Stimulated activated effector memory CD8-positive, alpha-beta T cell treated with anti-CD3 and anti-CD28 coated beads, Interleukin-12 subunit alpha, Interleukin-12 subunit beta, amount 100 ng/mL, for 72 hours (primary cell): ENCODE results near the gene PUS7L.
A peak's percentile ranks its signal among the peaks of the same experiment; 100 is the strongest.

Experiments used
- ATAC-seq: fragments of 150-1000 bp; cut with Tn5 transposase; 2 replicates; pipeline ENCODE4 v1.10.0; 2021
- DNase-seq, 2 donors: peaks; one replicate each; pipeline ENCODE4 v3.0.0; 2021 to 2022; ENCODE audit warnings: low spot score in 2 of 2
- H3K27ac Mint-ChIP-seq: one replicate; pipeline ENCODE4 v1.8.0; 2022; ENCODE audit warnings: mild to moderate bottlenecking, mixed read lengths
- H3K36me3 Mint-ChIP-seq: one replicate; pipeline ENCODE4 v1.8.0; 2022; ENCODE audit warnings: mild to moderate bottlenecking, mixed read lengths
- H3K4me1 Mint-ChIP-seq: one replicate; pipeline ENCODE4 v1.8.0; 2022; ENCODE audit warnings: mixed read lengths
- H3K4me3 Mint-ChIP-seq: one replicate; pipeline ENCODE4 v1.8.0; 2022; ENCODE audit warnings: mild to moderate bottlenecking, mixed read lengths
- H3K9me3 Mint-ChIP-seq: one replicate; pipeline ENCODE4 v1.8.0; 2022; ENCODE audit warnings: mixed read lengths

The PUS7L gene

GRCh38 chr12:43758728-43759563, at the start of gene PUS7L, which contains the start of gene IRAK4:
Gene PUS7L, minus strand, starts transcription at chr12:43758790. Its CDS starts 3,545 bp downstream, at chr12:43755245.
Gene IRAK4, plus strand, starts transcription at chr12:43758951. Its CDS starts 9,161 bp downstream, at chr12:43768112.
- DNase-seq (peak; percentile 77 to 94), ATAC-seq (peak; percentile 97)
- Mint-ChIP-seq H3K4me1 (peaks cover 46% of the 10 kb centered on the region), H3K9me3 (no peaks in the 10 kb centered on the region), H3K36me3 (peaks cover 31% of the 10 kb centered on the region), H3K27ac (peak within 1 kb of the TSS; percentile 98), H3K4me3 (peak within 1 kb of the TSS; percentile 96)

GRCh38 chr12:43807386-43807785, 48.8 kb upstream of the PUS7L start:
- Mint-ChIP-seq H3K27ac (peak overlapping the region; percentile 99), H3K9me3 (no peaks in the 10 kb centered on the region), H3K4me3 (peak overlapping the region; percentile 94), H3K4me1 (peaks cover 6% of the 10 kb centered on the region), H3K36me3 (peaks cover 43% of the 10 kb centered on the region)
- DNase-seq, result no peak
- ATAC-seq, result no peak

GRCh38 chr12:43806737-43807072, 48.1 kb upstream of the PUS7L start:
- Mint-ChIP-seq H3K27ac (peak overlapping the region; percentile 99), H3K4me1 (peaks cover 6% of the 10 kb centered on the region), H3K36me3 (peaks cover 50% of the 10 kb centered on the region), H3K9me3 (no peaks in the 10 kb centered on the region), H3K4me3 (peak overlapping the region; percentile 94)
- DNase-seq (no peak), ATAC-seq (no peak)

GRCh38 chr12:43805860-43806736, 47.5 kb upstream of the PUS7L start, which contains the start of gene TWF1:
Gene TWF1, minus strand, starts transcription at chr12:43806317. Its CDS starts 72 bp downstream, at chr12:43806245.
- H3K27ac Mint-ChIP-seq, result peak within 1 kb of the TSS; percentile 99
- peak; percentile 99 for ATAC-seq
- H3K9me3 Mint-ChIP-seq, result no peaks in the 10 kb centered on the region
- peak; percentile 86 to 93 for DNase-seq
- peak within 1 kb of the TSS; percentile 94 for H3K4me3 Mint-ChIP-seq
- H3K36me3 Mint-ChIP-seq, result peaks cover 56% of the 10 kb centered on the region
- H3K4me1 Mint-ChIP-seq, result peaks cover 6% of the 10 kb centered on the region

GRCh38 chr12:43805149-43805859, 46.7 kb upstream of the PUS7L start:
- DNase-seq (no peak), ATAC-seq (no peak)
- H3K36me3 Mint-ChIP-seq, result peaks cover 64% of the 10 kb centered on the region
- H3K4me3 Mint-ChIP-seq, result peak overlapping the region; percentile 94
- peaks cover 6% of the 10 kb centered on the region for H3K4me1 Mint-ChIP-seq
- no peaks in the 10 kb centered on the region for H3K9me3 Mint-ChIP-seq
- peak overlapping the region; percentile 99 for H3K27ac Mint-ChIP-seq

- Mint-ChIP-seq H3K4me3 (no peak overlapping the region), H3K27ac (no peak overlapping the region), H3K9me3 (no peaks in the 10 kb centered on the region)
These were observed 39.1 kb upstream of the PUS7L start for GRCh38 chr12:43797561-43798217.

GRCh38 chr12:43795716-43796280, 37.2 kb upstream of the PUS7L start:
- Mint-ChIP-seq H3K27ac (no peak overlapping the region), H3K4me3 (no peak overlapping the region), H3K4me1 (no peaks in the 10 kb centered on the region), H3K36me3 (peaks cover 70% of the 10 kb centered on the region), H3K9me3 (no peaks in the 10 kb centered on the region)
- ATAC-seq (no peak), DNase-seq (no peak)

More at GRCh38 chr12:43797561-43798217, 39.1 kb upstream of the PUS7L start:
- ATAC-seq (no peak), DNase-seq (no peak)
- Mint-ChIP-seq H3K4me1 (no peaks in the 10 kb centered on the region), H3K36me3 (peaks cover 89% of the 10 kb centered on the region)

- H3K9me3 Mint-ChIP-seq, result no peaks in the 10 kb centered on the region
- H3K4me3 Mint-ChIP-seq, result no peak overlapping the region
- ATAC-seq (no peak), DNase-seq (no peak)
- peaks cover 51% of the 10 kb centered on the region for H3K36me3 Mint-ChIP-seq
- H3K4me1 Mint-ChIP-seq, result no peaks in the 10 kb centered on the region
- no peak overlapping the region for H3K27ac Mint-ChIP-seq
These were observed 31.4 kb upstream of the PUS7L start for GRCh38 chr12:43789941-43790340.

GRCh38 chr12:43786899-43787693, 28.5 kb upstream of the PUS7L start:
- no peak overlapping the region for H3K4me3 Mint-ChIP-seq

GRCh38 chr12:43776498-43776897, 17.9 kb upstream of the PUS7L start:
- H3K4me3 Mint-ChIP-seq, result no peak overlapping the region
- no peak overlapping the region for H3K27ac Mint-ChIP-seq
- no peaks in the 10 kb centered on the region for H3K36me3 Mint-ChIP-seq
- ATAC-seq (peak; percentile 69), DNase-seq (no peak)
- H3K4me1 Mint-ChIP-seq, result no peaks in the 10 kb centered on the region
- H3K9me3 Mint-ChIP-seq, result no peaks in the 10 kb centered on the region

More at GRCh38 chr12:43786899-43787693, 28.5 kb upstream of the PUS7L start:
- DNase-seq, result no peak
- no peak overlapping the region for H3K27ac Mint-ChIP-seq
- no peak for ATAC-seq
- peaks cover 57% of the 10 kb centered on the region for H3K36me3 Mint-ChIP-seq
- no peaks in the 10 kb centered on the region for H3K4me1 Mint-ChIP-seq
- H3K9me3 Mint-ChIP-seq, result no peaks in the 10 kb centered on the region

GRCh38 chr12:43766291-43766690, 7.7 kb upstream of the PUS7L start:
- Mint-ChIP-seq H3K36me3 (no peaks in the 10 kb centered on the region), H3K9me3 (no peaks in the 10 kb centered on the region), H3K4me3 (no peak overlapping the region), H3K27ac (no peak overlapping the region), H3K4me1 (peaks cover 16% of the 10 kb centered on the region)
- DNase-seq, result no peak
- no peak for ATAC-seq

GRCh38 chr12:43764528-43764927, 5.9 kb upstream of the PUS7L start:
- ATAC-seq (no peak), DNase-seq (no peak)
- Mint-ChIP-seq H3K4me3 (no peak overlapping the region), H3K9me3 (no peaks in the 10 kb centered on the region), H3K4me1 (peaks cover 28% of the 10 kb centered on the region), H3K36me3 (peaks cover 8% of the 10 kb centered on the region), H3K27ac (no peak overlapping the region)

- no peak for DNase-seq
These were observed 5.2 kb upstream of the PUS7L start for GRCh38 chr12:43763769-43764168.

More at GRCh38 chr12:43763769-43764168, 5.2 kb upstream of the PUS7L start:
- no peak for ATAC-seq
- Mint-ChIP-seq H3K4me1 (peaks cover 28% of the 10 kb centered on the region), H3K27ac (no peak overlapping the region), H3K36me3 (peaks cover 14% of the 10 kb centered on the region), H3K9me3 (no peaks in the 10 kb centered on the region), H3K4me3 (no peak overlapping the region)
